ENCODE measurements around the gene SKIL.

- TF ChIP-seq EZH2 (IDR thresholded peaks at IDR 0.05; ENCODE audit: insufficient read depth, poor library complexity, severe bottlenecking) (no peak), EZH2phosphoT487 (IDR thresholded peaks at IDR 0.05; ENCODE audit: insufficient read depth, low read depth) (no peak)
These were observed 4.6 kb upstream of the SKIL start for GRCh38 chr3:170352936-170353335.
